ENCODE measurements around the gene MRGPRF.
A peak's percentile ranks its signal among the peaks of the same experiment; 100 is the strongest.

Gene MRGPRF

DNA sequence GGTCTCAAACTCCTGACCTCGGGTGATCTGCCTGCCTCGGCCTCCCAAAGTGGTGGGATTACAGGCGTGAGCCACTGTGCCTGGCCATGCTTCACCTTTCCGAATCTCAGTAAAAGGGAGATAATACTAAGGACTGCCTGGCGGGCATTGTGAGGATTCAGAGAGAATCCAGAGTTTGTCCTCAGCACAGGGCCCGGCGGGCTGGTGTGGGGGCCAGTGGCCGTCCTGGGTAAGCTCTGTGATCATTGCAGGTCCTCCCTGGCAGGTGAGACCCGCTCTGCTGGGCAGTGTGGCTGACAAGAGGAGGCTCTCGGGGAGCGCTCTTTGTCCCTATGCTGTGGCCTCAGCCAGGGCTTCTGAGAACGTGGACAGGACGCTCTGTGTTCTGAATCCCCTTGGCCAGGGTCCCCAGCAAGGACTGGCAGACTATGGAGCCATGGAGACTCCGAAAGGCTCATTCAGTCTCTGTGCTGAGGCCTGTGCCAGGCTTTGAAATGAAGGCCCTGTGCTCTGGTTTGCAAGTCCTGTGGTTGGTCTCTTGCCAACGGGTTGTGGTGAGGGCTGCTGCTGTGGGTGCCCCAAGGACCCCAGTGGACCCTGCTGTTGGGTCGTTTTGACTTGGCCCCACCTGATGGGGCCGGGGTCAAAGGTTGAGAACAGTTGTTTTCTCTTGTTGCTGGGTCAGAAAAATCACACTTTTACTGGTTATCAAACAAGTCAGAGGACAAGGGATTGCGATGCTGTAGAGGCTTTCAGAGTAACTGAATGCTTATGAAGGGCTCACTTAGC is 37.7 kb upstream of the MRGPRF start:
- no peak for DNase-seq (ENCODE audit: low read depth)

DNA sequence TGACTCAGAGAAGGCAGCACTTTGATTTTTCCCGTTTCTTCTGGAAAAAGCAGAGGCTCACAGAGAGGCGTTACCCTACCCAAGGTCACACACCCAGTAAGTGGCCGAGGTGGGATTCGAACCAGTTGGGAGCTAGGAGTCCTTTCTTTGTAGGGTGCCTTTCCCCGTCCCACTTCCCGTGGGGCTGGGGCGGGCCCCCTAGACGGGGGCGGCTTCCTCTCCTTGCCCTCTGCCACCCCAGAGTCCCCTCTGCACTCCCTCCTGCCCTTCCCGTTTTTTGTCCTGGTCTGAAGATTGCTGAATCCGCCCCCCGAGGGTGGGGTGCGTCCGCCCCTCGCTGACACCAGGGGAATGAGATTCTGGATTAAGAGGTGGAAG is 36.4 kb upstream of the MRGPRF start:
- DNase-seq (ENCODE audit: low read depth), result no peak

DNA sequence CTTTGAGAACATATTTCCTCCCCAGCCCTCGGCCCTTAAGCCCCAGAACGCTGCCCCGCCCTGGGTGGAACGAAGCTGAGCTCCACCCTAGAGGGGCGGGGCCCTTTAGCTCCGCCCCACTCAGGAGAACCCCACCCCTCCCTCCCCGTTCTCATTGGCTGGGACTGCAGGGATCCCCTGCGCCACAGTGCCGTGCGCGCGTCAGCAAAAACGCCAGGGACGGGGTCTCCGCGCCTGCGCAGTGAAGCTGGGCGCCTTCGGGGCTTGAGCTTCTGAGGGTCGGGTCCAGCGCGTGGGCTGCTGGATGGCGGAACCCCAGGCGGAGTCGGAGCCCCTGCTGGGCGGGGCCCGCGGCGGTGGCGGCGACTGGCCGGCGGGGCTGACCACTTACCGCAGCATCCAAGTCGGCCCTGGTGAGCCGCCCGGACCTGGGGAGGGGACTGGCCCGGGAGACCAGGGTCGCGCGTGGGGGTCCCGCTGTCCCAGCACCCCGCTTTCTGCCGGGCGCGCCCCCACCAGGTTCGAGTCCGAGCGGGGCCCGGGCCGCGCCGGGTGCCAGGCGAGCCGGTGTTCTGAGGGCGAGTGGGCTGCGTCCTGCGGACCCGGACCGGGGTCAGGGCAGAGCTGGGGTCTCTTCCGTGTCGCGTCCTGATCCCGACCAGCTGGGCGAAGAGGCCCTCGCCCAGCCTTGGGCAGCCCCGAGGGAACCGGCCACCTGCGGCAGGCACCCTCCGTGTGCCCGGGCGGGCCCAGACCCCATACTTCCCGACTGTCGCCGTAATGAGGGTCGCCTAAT is 35.8 kb upstream of the MRGPRF start, which contains the start of gene TPCN2:
TSS of gene TPCN2 (plus strand) at position 239 of the 796 bp plus-strand sequence. CDS start at position 305, 66 bp downstream.
- DNase-seq (ENCODE audit: low read depth), result peak; percentile 82

DNA sequence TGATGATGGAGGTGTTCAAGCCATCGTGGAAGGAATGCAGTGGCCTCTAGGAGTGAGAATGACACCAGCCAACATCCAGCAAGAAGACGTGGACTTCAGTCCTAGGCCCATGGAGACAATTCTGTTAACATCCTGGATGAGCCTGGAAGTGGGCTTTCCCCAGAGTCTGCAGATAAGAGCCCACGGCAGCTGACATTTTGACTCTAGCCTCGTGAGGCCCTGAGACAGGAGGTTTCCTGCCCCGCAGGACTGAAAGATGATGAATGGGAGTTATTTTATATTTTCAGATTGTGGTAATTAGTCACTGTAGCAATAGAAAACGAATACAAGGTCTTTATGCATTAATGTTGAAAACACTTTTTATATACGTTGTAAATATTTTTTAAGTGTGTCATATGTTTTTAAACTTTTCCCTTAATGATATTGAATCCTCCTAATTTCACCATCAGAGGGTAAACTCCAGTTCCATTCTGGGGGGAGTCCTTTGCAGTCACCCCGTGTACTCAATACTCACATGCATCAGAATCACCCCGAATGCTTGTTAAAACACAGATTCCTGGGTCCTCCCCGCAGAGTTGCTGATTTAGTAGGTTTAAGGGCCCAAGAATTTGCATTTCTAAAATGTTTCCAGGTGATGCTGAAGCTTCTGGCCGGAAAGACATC is 35.1 kb upstream of the MRGPRF start:
- no peak for DNase-seq (ENCODE audit: low read depth)

DNA sequence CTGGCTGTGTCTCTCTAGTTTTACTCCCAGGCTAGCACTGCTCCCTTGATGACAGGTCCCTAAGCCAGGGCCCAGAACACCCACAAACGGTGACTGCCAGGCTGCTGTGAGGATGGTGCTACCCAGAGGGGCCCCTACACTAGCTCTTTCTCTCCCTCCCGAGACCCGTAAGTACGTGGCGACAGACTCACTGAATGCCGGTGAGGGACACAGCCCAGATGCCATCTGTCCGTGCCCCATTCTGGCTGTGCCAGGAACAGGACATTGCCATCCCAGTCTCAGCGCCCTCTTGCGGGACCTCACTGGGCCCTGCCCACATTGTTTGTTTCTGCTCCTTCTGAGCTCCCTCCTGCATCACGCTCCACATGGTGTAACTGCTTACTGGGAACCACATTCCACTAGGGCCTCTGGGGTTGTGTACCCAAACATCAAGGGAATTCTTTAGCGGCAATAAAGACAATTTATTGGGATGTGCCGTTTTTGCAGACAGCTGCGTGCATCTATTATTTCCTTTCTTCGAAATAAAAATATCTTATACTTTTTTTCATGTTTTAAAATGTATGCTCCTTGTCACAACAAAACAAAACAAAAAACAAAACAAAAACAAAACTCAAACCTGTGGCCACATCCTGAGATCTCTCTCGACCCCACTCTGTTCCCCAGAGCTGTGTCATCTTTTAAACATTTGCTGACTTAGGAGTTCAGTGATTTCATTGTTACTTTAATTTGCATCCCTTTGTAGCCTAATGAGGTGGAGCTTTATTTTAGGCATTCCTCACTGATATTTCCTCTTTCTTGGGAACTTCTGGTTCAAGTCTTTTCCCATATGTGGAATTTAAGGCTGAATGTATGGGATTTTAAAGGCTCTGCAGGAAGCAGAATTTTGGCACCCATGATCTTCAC is 31.3 kb upstream of the MRGPRF start:
- no peak for DNase-seq (ENCODE audit: low read depth)

DNA sequence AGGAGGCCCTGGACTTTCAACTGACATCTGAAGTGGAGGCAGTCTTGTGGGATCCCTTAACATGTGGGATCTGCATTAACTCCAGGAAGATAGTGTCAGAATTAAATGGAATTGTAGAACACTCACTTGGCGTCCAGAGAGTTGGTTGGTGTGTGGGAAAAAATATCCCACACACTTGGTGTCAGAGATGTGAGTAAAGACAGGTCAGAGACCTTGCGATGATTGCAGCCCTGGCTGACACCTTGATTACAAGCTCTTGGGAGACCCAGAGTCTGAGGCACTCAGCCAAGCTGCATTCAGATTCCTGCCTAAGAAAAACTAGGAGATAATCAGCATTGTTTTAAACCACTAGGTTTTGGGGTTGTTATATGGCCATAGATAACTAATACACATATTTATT is 28.5 kb upstream of the MRGPRF start:
- no peak for DNase-seq (ENCODE audit: low read depth)

DNA sequence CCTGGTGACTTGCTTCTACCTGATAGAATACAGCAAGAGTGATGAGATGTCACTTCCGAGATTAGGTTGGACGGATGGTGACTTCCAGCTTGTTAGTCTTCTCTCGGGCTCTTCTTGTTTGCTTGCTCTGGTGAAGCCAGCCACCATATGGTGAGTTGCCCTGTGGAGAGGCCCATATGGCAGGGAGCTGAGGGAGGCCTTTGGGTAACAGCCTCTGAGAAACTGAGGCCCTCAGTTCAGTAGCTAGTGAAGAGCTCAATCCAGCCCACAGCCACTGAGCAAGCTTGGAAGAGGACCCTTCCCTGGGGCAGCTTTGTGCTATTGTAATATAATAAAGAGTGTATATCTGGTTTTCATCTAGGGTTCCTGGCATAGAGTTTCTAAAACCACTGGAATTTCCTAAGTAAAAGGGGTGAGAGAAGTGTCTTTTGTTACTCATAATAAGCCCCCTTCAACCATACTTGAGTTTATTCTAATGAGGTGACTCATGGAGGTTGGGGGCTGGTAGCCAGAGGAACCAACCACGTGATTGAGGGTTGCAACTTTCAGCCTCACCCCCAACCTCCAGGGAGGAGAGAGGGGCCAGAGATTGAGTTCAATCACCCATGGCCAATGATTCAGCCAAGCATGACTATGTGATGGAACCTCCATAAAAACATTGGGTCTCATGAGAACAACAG is 27.7 kb upstream of the MRGPRF start:
- DNase-seq (ENCODE audit: low read depth), result no peak

DNA sequence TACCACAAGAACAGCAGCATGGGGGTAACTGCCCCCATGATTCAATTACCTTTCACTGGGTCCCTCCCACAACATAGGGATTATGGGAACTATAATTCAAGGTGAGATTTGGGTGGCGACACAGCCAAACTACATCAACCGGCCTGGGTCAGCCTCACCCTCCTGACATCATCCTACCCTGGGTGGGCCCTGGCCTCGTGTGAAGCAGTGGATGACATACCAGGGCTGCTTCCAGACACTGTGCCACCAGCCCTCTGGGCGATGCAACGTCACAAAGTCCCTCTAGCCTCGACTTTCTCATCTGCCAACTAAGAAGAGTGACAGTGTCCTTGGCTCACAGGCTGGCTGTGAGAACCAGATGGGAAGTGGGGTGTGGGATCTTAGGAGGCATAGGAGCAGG is 27.0 kb upstream of the MRGPRF start:
- DNase-seq (ENCODE audit: low read depth), result no peak

DNA sequence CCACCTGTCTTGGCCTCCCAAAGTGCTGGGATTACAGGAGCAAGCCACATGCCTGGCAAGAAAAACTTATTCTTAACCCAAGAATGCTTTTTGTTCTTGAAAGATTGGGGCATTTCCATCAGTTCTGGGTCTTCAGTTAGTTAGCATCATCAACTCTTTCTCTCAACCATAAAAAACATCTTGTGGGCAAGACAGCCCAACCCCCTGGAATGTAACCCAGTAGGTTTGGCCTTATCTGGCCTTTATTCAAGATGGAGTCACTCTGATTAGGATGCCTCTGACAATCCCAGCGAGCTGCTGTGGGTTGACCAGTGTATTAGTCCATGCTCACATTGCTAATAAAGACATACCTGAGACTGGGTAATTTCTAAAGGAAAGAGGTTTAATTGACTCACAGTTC is 26.5 kb upstream of the MRGPRF start:
- DNase-seq (ENCODE audit: low read depth), result no peak

DNA sequence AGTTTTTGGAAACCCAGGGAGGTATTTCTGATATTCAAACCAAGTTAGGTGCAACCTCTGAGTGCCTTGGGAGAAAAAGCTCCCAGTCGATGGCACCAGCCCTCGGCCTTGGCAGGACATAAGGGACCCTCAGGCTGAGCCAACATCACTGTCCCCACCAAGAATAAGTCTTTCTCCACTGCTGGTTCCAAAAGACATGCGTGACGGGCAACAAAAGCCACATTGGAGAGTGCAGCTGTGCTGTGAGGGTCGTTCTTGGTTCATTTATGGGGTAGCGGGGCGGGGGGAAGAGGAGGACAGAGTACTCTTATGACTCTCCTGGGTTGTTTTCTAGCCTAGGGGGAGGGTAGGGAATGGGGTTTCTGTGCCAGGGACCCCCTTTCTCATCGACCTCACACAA is 24.5 kb upstream of the MRGPRF start:
- DNase-seq (ENCODE audit: low read depth), result no peak

DNA sequence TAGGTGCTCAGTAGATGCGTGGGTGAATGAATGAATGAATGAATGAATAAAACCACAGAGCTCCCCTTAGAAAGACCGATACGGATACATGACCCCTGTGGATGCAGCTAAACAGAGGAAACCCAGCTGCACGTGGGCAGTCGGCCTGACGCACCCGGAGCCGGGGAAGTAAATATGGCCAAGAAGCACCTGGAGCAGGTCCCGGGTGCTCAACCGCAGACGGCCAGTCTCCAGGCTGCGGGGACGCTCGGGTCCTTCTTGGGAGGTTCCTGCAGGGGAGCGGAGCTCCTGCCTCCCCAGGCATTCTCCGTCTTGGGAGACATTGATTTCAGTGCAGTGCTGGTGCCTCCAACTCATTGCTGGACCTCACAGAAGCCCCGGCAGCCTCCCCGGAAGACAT is 24.0 kb upstream of the MRGPRF start:
- DNase-seq (ENCODE audit: low read depth), result no peak

DNA sequence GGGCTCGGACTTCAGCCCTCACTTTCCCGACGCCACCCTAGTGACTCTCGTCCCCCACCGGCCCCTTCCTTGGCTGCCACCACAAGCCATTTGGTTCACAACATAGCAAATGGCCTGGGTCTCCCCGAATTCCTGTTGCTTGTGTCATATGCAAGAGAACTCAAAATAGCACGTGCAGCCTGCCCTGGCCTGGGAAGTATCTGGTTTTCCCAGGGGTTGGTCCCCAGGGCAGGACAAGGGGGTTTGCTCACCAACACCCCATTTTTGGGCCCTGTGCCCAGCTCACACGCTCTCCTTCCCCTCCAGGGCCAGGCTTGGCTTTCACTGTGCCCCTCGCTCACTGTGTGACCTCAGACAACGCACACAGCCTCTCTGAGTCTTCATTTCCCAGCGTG is 22.9 kb upstream of the MRGPRF start:
- no peak for DNase-seq (ENCODE audit: low read depth)

DNA sequence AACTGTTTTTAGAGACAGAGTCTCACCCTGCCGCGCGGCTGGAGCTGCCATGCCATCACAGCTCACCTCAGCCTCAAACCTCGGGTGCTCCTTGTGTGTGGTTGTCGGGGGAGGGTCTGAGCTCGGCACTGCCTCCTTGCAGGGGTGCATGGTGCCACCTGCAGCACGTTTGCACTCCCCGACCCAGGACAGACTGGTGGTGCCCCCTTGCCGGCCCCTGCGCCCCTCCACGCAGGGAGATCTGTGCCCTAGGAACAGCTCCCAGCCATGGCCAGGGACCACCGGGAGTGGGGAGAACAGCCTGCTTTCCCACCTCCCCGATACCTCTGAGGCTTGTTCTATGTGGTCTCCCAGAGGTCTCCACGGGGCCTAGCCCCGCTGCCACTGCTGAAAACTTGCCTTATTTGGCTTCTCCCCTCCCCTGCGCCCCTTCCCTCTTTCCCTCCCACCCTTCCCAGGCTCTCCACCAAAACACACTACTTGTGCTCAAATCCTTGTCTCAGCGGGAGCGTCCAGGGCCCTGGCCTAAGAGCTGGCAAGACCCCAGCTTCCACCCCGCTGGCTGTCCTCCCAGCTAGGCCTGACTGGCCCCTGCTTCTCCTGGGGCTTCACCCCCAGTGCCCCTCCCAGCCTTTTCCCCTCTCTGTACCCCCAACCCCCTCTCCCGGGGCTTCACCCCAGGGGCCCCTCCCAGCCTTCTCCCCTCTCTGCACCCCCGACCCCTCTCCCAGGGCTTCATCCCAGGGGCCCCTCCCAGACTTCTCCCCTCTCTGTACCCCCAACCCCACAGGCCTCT is 22.3 kb upstream of the MRGPRF start:
- DNase-seq (ENCODE audit: low read depth), result no peak

DNA sequence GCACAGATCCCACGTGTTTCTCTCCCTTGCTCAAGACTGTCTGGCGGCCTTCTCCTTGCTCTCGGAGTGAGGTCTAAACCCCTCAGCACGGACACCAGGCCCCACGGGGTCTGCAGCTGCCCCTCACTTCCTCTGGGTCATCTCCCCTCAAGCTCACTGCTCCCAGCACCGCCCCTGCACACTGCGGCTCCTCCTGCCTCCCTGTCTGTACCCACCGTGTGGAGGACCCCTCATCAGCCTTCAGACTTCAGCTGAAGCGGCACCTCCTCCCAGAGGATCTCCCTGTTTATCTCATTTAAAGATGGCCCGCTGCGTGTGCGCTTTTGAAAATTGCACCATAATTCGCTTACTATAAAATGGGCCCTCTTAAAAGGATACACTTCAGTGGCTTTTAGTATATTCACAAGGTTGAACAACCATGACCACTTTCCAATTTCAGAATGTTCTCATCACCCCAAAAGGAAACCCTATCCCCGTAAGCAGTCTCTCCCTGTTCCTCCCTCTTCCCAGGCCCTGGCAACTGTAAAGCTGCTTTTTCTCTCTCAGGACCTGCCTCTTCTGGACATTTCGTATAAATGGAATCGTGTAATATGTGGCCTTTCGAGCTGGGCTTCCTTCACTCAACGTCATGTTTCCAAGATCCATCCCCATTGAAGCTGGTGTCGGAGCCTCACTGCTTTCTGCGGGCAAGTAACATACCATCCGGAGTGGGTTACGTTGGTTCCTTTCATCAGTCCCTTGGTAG is 21.2 kb upstream of the MRGPRF start:
- no peak for DNase-seq (ENCODE audit: low read depth)

DNA sequence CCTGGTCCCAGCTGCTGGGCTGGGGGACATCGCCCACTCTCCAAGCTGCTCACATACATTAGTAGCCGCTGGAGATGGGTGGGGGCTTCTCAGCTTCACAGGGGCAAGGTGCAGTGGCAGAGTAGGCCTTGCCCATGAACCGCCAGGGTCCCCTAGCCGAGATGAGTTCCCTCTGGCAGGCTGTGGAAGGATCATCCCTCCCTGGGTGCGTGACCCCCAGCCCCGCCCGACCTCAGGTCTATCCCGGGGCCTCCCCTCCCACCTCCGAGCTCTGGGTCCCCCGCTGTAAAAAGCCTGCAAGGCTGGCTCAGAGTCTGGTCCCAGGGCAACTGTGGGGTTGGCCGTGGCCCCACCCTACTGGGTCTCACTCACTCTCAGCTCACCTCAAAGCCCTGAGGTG is 20.4 kb upstream of the MRGPRF start:
- no peak for DNase-seq (ENCODE audit: low read depth)

DNA sequence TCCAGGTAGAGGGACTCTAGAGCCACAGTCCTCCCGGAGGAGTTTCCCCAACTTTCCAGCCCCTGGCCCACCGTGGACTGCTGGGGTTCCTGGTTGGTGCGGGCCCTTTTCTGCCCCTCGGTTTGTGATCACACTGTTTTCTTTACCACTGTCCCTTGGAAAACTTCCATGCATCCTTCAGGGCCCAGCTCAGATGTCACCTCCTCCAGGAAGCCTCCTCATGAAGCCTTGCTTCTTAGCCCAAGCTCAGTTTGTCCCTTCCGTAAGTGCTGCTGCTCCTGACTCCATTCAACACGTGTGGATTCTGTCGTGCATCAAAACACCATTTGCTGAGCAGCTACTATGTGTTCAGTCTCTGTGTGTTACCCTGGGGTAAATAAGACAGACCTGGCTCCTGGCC is 19.8 kb upstream of the MRGPRF start:
- no peak for DNase-seq (ENCODE audit: low read depth)

DNA sequence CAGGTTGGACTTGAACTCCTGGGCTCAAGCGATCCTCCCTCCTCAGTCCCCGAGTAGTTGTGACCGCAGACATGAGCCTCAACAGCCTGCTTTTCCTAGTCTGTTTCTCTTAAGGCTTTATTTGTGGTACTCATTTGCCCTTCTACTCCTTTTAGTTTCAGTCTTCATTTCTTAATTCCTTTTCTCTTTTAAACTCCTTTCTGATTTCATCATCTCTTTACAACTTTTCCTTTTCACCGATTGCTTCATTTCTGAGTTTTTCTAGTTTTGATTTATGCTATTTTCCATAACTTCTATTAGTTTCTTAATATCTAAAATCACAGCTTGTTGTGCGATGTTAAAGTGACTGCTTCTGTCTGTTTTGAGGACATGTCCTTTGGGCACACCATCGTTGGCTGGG is 17.3 kb upstream of the MRGPRF start:
- DNase-seq (ENCODE audit: low read depth), result no peak

DNA sequence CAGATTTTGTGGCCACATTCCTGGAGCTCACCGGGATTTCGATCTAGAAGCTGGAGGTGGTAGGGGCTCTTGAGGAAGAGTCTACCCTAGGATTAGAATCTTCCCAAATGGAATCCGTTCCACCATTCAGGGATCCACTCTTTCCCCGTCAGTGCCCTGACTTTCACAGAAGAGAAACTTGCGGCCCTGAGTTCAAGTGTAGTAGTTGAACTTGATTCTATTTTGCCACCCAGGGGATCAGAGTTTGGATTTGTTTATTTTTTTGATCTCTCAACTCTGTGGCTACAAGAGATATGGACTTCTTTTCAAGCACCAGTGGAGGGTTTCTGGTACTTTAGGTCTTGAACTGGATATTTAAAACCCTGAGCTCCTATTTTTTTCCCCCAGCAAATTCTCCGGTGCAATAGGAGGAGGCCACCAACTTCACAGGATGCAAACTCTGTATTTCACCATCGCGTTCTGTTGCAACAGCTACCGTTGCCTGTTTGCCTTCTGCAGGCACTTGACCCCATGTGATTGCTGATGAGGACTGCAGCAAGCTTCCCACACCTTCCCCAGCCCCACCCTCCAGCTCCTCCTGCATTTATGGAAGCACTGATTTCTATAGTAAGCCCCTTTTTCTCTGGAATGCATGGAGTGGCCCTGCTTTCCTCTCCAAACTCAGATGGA is 14.8 kb upstream of the MRGPRF start:
- no peak for DNase-seq (ENCODE audit: low read depth)

DNA sequence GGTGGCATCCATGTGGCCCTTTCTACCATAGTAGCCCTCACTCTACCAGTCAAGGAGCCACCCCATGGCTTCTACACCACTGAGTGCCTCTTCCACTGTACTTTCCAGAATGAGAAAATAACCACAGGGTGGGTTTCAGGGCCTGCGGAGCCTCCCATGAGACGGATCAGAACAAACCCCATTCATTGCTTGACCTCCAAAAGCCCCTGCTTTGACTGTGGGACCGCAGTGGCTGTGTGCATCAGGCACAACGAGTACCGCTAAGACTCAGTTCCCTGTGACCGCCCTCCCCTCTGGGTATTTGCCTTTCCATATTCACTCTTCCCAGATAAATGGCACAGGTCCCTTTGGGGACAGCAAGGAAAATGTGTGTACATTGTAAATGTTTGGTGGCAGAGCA is 11.5 kb upstream of the MRGPRF start:
- no peak for DNase-seq (ENCODE audit: low read depth)
